Measurements from ENCODE around the gene PDCD6IP. TPM values are rescaled to one million over a fixed set of nuclear protein-coding genes. Genes with fewer than 3 reads are reported as not detected.
A peak's percentile ranks its signal among the peaks of the same experiment; 100 is the strongest.

The PDCD6IP gene
- total RNA-seq, 1 donor from 2014 or later = 71.3 TPM

- TF ChIP-seq CTCF (conservative IDR thresholded peaks at IDR 0.05; ENCODE audit: low read depth, low read length) = no peak
- no peak overlapping the region for H3K4me3 ChIP-seq (ENCODE audit: low read depth, low read length)
- no peak for DNase-seq (ENCODE audit: low read depth)
Observed at GRCh38 chr3:33910031-33910430, 111.6 kb downstream of the PDCD6IP start.

GRCh38 chr3:33911525-33912322 is 113.3 kb downstream of the PDCD6IP start:
- DNase-seq (ENCODE audit: low read depth) = peak; percentile 10
- no peak for TF ChIP-seq CTCF (conservative IDR thresholded peaks at IDR 0.05; ENCODE audit: low read depth, low read length)
- H3K4me3 ChIP-seq (ENCODE audit: low read depth, low read length) = no peak overlapping the region

GRCh38 chr3:33914212-33914611 is 115.8 kb downstream of the PDCD6IP start:
- no peak overlapping the region for H3K4me3 ChIP-seq (ENCODE audit: low read depth, low read length)
- TF ChIP-seq CTCF (conservative IDR thresholded peaks at IDR 0.05; ENCODE audit: low read depth, low read length) = no peak
- no peak for DNase-seq (ENCODE audit: low read depth)

- DNase-seq (ENCODE audit: low read depth) = no peak
Observed at GRCh38 chr3:33914731-33915379, 116.4 kb downstream of the PDCD6IP start.

GRCh38 chr3:33915796-33916546 is 117.5 kb downstream of the PDCD6IP start:
- peak; percentile 56 for TF ChIP-seq CTCF (conservative IDR thresholded peaks at IDR 0.05; ENCODE audit: low read depth, low read length)
- no peak for DNase-seq (ENCODE audit: low read depth)
- H3K4me3 ChIP-seq (ENCODE audit: low read depth, low read length) = no peak overlapping the region

More at GRCh38 chr3:33914731-33915379, 116.4 kb downstream of the PDCD6IP start:
- no peak for TF ChIP-seq CTCF (conservative IDR thresholded peaks at IDR 0.05; ENCODE audit: low read depth, low read length)
- H3K4me3 ChIP-seq (ENCODE audit: low read depth, low read length) = no peak overlapping the region

GRCh38 chr3:33918126-33918756 is 119.8 kb downstream of the PDCD6IP start:
- DNase-seq (ENCODE audit: low read depth) = no peak
- no peak for TF ChIP-seq CTCF (conservative IDR thresholded peaks at IDR 0.05; ENCODE audit: low read depth, low read length)
- no peak overlapping the region for H3K4me3 ChIP-seq (ENCODE audit: low read depth, low read length)

Other genes starting within 250 kb of the PDCD6IP start
- gene CLASP2, start 80.4 kb upstream of the PDCD6IP start, total RNA-seq = 23.7 and 34.2 TPM in 2 replicates

All from epithelial cell of proximal tubule (primary cell).